ENCODE data around the gene BMPER. TPM values are rescaled to one million over a fixed set of nuclear protein-coding genes. Genes with fewer than 3 reads are reported as not detected.

The BMPER gene
- total and polyA plus RNA-seq, 8 donors = 0.14 to 1.6 (median 0.46) TPM

DNA sequence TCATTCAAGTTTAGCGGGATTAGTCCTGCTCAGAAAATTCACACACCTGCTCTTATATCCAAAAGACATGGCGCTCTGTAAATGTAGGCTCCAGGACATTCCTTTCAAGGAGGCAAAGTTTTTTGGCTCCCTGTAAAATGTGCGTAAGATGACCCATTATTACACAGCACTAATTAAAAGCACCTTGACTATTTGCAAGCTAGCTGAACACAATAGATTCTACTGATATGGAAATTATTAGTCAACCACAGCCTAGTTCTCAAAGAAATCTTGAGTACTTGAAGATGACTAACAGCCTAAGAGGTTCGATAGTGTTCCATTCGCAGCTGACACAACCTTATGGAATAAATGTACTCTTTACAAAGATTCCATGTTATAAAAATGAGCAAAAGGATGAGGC, 175.2 kb downstream of the BMPER start:
- no peaks in the 10 kb centered on the region for H3K4me1 ChIP-seq
- no peak for FAIRE-seq
- no peak overlapping the region for H3K4me3 ChIP-seq
- no peaks in the 10 kb centered on the region for H3K36me3 ChIP-seq
- no peak for DNase-seq
- TF ChIP-seq, protein P1, sequence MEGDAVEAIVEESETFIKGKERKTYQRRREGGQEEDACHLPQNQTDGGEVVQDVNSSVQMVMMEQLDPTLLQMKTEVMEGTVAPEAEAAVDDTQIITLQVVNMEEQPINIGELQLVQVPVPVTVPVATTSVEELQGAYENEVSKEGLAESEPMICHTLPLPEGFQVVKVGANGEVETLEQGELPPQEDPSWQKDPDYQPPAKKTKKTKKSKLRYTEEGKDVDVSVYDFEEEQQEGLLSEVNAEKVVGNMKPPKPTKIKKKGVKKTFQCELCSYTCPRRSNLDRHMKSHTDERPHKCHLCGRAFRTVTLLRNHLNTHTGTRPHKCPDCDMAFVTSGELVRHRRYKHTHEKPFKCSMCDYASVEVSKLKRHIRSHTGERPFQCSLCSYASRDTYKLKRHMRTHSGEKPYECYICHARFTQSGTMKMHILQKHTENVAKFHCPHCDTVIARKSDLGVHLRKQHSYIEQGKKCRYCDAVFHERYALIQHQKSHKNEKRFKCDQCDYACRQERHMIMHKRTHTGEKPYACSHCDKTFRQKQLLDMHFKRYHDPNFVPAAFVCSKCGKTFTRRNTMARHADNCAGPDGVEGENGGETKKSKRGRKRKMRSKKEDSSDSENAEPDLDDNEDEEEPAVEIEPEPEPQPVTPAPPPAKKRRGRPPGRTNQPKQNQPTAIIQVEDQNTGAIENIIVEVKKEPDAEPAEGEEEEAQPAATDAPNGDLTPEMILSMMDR (IDR thresholded peaks at IDR 0.05) = no peak
- no peaks in the 10 kb centered on the region for H3K9me3 ChIP-seq
- 75 to 89% methylated on average over 5 of the region's 5 CpGs for WGBS, 2 donors
- H3K27ac ChIP-seq = no peak overlapping the region
- intact Hi-C loops (cut with DNase I) = no loop called here
- ATAC-seq = no peak
- H3K27me3 ChIP-seq = no peaks in the 10 kb centered on the region

GRCh38 chr7:34081935-34082334, 176.6 kb downstream of the BMPER start:
- intact Hi-C loops (cut with DNase I) = no loop called here
- ATAC-seq (no peak), DNase-seq (no peak), FAIRE-seq (no peak)
- Histone ChIP-seq H3K9me3 (no peaks in the 10 kb centered on the region), H3K36me3 (no peaks in the 10 kb centered on the region), H3K4me1 (no peaks in the 10 kb centered on the region), H3K27ac (no peak overlapping the region), H3K4me3 (no peak overlapping the region), H3K27me3 (no peaks in the 10 kb centered on the region)
- WGBS, 2 donors = 67 to 78% methylated on average over 1 of the region's 1 CpG
- TF ChIP-seq, protein P1 (IDR thresholded peaks at IDR 0.05) = no peak

- TF ChIP-seq, protein P1 (IDR thresholded peaks at IDR 0.05) = no peak
- intact Hi-C loops (cut with DNase I) = no loop called here
- Histone ChIP-seq H3K27me3 (no peaks in the 10 kb centered on the region), H3K4me3 (no peak overlapping the region), H3K36me3 (no peaks in the 10 kb centered on the region), H3K27ac (no peak overlapping the region), H3K9me3 (no peaks in the 10 kb centered on the region), H3K4me1 (no peaks in the 10 kb centered on the region)
- FAIRE-seq = no peak
- no peak for DNase-seq
- ATAC-seq = no peak
These were observed 178.1 kb downstream of the BMPER start for GRCh38 chr7:34083440-34083839.

DNA sequence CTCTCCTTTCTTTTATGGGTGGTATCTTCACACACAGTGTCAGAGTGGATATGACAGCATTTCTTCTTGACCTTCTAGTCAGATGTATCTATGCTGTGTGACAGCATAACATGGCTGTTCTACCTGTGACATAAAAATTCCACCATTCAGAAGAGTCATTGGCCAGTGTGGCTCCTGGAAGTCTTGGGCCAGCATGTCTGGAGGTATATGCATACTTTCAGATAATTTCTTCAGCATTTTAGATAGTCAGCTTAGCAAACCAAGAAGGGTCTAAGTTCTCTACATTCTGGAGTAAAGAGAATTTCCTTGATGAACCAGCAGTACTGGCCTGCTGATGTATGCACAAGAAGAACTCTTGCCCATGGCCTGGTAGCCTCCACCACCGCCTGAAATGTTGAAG, 179.3 kb downstream of the BMPER start:
- no peaks in the 10 kb centered on the region for H3K36me3 ChIP-seq
- WGBS, 2 donors = 71 to 75% methylated on average over 1 of the region's 1 CpG
- no peak for ATAC-seq
- H3K9me3 ChIP-seq = no peaks in the 10 kb centered on the region
- DNase-seq = no peak
- H3K4me1 ChIP-seq = no peaks in the 10 kb centered on the region
- no peak overlapping the region for H3K4me3 ChIP-seq
- TF ChIP-seq, protein P1 (IDR thresholded peaks at IDR 0.05) = no peak
- H3K27ac ChIP-seq = no peak overlapping the region
- intact Hi-C loops (cut with DNase I) = no loop called here
- H3K27me3 ChIP-seq = no peaks in the 10 kb centered on the region
- no peak for FAIRE-seq

- 75 to 85% methylated on average over 5 of the region's 5 CpGs for WGBS, 2 donors
- DNase-seq = no peak
- Histone ChIP-seq H3K36me3 (no peaks in the 10 kb centered on the region), H3K27ac (no peak overlapping the region), H3K9me3 (no peaks in the 10 kb centered on the region), H3K4me3 (no peak overlapping the region), H3K27me3 (no peaks in the 10 kb centered on the region), H3K4me1 (no peaks in the 10 kb centered on the region)
- TF ChIP-seq, protein P1 (IDR thresholded peaks at IDR 0.05) = no peak
- intact Hi-C loops (cut with DNase I) = no loop called here
- no peak for FAIRE-seq
- ATAC-seq = no peak
These were observed 180.7 kb downstream of the BMPER start for GRCh38 chr7:34086064-34086463.
